ENCODE data around the gene DAZAP1.

The DAZAP1 gene

GRCh38 chr19:1445185-1445931 lies 38.0 kb downstream of the DAZAP1 start:
- peak; percentile 74 for DNase-seq (ENCODE audit: low spot score)

DNA sequence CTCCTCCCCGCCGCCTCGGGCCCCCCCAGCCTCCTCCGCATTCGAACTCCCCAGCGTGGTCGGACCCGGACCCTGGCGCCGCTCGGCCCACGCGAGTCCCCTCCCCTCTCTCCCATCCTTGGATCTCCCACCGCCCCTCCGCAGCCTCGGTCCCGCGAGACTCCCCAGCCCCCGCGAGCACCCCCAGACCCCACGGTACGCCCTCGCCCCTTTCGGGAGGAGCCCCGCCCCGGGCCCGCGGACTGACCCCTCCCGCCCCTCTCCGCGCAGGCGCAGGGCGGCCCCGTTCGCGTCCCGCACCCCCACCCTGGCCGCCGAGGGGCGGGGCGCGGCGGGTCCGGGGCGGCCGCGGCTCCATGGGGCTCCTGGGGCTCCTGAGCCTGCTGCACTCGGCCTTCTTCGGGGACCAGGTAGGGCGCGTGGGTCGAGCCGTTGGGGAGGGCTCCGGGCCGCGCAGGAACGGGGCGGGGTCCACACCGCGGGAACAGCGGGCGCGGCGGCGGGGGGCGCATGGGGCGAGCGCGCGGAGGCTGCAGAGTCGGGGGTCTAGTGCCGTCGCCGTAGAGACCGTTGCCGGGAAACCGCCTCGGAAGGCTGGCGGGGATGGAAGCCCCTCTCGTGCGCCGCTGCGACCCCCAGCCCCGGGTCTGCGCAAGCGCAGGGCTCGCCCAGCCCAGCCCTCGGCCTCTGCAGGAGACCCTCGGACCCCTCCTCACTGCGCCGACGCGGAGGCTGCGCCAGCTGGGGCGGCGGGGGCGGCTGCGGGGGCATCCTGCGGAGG lies 38.7 kb downstream of the DAZAP1 start:
- no peak for DNase-seq (ENCODE audit: low spot score)

GRCh38 chr19:1446713-1447481 lies 39.5 kb downstream of the DAZAP1 start:
- DNase-seq (ENCODE audit: low spot score), result no peak

- DNase-seq (ENCODE audit: low spot score), result no peak
These were observed 40.1 kb downstream of the DAZAP1 start for GRCh38 chr19:1447504-1447903.

DNA sequence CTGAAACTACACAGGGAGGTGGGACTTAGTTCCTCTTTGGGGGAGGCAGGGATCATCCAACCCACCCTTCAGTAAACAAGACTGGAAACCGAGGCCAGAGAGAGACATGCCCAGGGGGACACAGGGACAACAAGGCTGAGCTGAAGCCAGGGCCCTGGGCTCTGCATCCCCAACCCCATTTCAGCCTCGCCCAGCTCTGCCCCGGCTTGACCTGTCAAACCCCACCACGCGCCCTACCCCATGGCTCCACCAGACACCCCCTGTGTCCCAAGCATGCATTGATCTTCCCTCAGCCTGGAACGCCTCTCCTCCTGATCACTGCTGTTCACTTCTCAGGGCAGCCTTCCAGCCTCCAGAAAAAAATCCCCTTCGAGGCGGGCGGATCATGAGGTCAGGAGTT lies 40.6 kb downstream of the DAZAP1 start:
- DNase-seq (ENCODE audit: low spot score), result no peak

DNA sequence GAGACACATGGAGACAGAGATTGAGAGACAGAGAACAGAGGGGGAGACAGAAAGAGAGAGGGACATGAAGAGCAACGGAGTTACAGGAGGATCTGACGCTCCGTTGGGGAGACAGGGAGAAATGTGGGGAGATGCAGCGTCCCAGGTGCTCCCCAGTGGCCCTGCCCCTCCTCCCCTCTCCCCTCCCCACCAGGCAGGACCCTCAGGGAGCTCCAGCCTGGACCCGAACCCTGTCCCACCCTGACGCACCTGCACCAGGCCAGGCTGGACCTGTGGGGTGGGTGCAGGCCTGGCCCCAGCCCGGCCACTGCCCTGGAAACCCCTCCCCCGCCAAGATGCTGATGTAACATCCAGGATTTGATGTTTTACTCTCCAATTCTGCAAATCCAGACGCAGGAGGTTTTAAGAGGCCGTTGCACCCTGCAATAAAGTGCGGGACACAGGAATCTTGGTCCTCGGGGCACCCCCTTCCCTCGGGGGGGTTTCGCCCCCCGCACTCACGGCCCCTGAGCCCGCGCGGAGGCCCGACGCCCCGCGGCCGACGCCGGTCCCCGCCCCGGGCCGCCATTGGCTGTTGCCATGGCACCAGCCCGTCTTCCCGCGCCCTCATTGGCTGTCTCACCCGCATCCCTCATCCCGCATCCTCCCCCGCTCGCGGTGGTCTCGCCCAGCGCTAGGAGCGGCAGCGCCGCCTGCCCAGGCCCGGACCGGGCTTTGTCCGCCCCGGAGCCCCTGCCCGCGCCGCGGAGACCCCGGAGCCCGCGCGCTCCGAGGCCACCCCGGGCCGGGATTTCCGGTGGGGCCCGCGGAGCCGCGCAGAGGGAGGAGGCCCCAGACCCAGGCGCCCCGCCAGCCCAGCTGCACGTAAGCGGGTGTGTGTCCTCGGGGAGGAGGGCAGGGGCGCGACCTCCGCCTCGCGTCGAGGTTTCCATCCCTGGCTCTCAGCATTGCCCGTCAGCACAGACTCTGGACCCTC lies 42.4 kb downstream of the DAZAP1 start, which contains the start of gene APC2:
Gene APC2, plus strand, starts transcription at position 655 of the 976 bp plus-strand sequence. CDS start 2,881 bp downstream, outside the sequence.
- DNase-seq (ENCODE audit: low spot score), result no peak

DNA sequence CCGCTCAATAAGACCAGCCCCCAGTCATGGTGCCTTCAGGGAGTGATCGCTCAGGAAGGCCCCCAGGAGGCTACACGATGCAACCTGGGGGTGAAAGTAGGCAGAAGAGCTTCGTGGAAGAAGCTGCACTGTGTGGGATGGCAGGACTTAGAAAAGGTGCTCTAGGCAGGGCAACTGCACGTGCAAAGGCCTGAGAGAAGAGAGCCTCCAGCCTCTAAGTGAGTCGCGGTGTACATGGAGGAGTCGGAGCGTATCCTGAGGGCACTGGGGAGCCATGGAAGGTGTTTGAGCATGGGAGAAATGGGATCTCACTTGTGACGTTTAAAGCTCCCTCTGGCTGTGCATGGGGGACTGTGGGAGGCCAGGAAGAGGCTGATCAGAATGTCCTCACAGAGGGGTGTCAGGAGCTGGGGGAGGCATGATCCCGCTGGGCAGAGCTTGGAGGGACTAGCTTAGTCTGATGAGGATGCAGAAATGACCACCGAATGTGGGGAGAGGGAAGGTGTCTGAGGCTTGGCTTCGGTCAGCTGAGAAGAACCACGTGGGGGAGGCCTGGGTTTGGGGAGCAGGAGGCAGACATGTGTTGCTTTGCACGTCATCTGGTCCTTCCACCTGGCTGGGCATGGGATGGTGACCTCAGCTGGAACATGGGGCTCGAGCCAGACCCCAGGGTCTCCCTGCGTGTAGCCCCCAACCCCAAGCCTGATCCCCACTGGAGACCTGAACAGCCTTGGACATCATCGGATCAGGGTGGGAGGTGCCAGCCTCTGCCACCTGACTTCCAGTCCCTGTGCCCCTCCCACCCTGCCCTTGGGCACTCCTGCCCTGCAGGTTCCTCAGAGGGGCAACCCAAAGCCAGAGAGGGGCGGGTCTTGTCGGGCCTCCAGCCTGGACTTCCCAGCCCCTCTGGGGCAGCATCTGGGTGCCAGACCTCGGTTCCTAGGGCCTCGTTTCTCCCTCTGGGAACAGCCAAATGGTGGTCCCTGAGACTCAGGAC lies 43.6 kb downstream of the DAZAP1 start:
- no peak for DNase-seq (ENCODE audit: low spot score)

DNA sequence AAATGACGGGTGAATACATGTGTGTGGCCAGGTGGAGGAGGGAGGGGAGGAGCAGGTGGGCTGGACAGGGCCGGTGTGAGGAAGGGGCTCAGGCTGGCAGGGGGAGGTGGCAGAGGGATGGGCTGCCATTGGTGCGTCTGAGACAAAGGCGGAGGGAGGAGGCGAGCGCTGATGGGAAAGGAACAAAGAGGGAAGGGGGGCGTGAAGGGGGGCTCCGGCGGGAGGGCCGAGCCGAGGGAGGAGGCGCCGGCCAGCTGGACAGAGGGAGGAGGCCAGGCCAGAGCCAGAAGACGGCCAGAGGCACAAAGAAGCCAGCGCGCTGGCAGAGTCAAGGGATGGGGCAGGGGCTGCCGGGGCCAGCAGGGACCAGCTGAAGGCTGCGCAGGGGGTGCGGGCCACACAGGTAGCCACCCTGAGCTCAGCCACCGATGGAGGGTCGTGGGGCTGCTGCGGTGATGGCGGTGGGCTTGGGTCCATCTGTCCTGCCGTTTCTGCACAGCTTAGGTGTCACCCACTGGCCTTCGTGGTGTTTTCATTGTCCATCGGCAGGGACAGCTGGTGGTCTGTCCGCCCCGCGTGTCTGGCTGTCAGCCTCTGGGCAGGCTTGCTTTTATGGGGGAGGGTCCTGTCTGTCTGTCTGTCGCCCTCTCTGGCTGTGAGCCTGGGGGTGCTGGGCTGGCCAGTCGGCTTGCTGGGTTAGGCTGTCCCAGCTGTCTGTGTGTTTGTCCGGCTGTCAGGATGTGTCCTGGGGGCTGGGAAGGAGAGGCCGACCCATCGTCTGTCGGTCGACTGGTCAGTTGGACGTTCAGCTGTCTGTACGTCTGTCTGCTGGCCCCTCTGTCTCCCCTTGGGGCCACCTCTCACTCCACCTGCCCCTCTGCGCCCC lies 44.8 kb downstream of the DAZAP1 start:
- no peak for DNase-seq (ENCODE audit: low spot score)

DNA sequence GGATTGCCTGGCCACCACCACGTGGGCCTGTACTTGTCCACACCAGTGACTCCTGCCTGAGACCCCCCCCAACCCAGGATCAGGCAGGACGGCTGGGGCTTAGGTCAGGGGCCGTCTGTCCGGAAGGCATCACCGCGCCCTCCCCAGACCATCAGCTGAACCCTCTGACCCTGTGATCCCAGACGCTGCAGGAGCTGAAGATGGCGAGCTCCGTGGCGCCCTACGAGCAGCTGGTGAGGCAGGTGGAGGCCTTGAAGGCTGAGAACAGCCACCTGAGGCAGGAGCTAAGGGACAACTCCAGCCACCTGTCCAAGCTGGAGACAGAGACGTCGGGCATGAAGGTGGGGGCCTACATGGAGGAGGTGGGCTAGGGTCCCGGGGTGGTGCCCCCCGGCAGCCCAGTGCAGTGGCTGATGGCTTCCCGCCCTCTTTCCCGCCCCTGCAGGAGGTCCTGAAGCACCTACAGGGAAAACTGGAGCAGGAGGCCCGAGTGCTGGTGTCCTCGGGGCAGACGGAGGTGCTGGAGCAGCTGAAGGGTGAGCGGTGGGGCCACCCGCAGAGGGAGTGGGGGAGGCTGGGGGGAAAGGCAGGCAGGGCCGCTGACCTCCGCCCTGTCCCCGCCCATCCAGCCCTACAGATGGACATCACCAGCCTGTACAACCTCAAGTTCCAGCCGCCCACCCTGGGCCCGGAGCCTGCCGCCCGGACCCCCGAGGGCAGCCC lies 45.6 kb downstream of the DAZAP1 start:
- no peak for DNase-seq (ENCODE audit: low spot score)

GRCh38 chr19:1453525-1454364 lies 46.4 kb downstream of the DAZAP1 start:
- no peak for DNase-seq (ENCODE audit: low spot score)

- peak; percentile 20 for DNase-seq (ENCODE audit: low spot score)
These were observed 47.6 kb downstream of the DAZAP1 start for GRCh38 chr19:1455002-1455335.

DNA sequence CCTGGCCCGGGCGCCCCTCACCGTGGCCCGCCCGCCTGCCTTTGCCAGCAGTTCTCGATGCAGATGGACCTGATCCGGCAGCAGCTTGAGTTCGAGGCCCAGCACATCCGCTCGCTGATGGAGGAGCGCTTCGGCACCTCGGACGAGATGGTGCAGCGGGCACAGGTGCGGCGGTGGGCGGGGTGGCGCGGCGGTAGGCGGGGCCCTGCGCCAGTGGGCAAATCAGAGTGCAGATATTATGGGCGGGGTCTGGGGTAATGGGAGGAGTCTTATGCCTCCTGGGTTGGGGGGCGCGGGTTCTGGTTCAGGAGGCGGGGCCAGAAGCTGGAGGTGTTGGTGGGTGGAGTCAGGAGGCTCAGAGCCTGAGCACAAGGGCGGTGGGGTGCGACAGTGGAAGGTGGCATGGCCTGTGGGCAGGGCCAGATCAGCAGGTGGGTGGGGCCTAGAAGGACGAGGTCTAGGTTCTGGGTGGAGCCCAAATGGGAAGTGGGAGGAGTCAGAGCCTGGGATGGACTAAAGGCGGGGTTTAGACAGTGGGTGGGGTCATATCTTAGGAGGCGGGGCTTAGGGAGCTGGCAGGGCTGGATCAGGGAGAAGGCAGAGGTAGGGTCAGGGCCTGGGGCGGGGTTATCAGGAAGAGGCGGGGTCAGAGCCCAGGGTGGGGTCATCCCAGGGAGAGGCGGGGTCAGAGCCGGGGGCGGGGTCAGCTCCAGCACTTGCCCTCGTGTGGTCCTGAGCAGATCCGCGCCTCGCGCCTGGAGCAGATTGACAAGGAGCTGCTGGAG lies 48.1 kb downstream of the DAZAP1 start:
- DNase-seq (ENCODE audit: low spot score), result peak; percentile 91

DNA sequence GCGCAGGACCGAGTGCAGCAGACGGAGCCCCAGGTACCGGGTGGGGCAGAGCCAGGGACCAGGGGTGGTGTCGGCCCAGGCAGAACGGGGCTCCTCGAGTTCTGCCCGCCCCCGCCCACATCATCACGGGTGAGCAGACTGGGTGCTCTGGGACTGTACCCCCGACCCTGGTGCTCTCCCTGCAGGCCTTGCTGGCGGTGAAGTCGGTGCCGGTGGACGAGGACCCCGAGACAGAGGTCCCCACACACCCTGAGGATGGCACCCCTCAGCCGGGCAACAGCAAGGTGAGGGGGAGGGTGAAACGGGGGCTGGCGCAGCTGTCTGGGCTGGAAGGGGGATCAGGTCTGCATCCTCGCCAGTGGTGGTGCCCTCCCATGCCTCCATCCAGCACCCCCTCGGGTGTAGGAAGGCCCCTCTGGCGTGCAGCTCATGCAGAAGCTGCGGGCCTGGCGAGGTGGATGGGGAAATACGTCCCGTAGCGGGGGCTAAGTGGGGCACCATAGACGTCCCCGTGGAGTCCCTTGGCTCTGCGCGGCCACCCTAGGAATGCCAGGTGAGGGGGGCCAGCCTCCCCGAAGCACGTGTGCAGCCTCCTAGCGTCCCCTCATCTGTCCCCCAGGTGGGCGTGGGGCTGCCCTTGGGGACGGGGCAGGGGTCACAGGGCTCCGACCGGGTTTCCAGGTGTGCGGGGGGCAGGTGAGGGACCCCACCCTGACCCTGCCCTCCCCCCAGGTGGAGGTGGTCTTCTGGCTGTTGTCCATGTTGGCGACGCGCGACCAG lies 48.9 kb downstream of the DAZAP1 start:
- no peak for DNase-seq (ENCODE audit: low spot score)

DNA sequence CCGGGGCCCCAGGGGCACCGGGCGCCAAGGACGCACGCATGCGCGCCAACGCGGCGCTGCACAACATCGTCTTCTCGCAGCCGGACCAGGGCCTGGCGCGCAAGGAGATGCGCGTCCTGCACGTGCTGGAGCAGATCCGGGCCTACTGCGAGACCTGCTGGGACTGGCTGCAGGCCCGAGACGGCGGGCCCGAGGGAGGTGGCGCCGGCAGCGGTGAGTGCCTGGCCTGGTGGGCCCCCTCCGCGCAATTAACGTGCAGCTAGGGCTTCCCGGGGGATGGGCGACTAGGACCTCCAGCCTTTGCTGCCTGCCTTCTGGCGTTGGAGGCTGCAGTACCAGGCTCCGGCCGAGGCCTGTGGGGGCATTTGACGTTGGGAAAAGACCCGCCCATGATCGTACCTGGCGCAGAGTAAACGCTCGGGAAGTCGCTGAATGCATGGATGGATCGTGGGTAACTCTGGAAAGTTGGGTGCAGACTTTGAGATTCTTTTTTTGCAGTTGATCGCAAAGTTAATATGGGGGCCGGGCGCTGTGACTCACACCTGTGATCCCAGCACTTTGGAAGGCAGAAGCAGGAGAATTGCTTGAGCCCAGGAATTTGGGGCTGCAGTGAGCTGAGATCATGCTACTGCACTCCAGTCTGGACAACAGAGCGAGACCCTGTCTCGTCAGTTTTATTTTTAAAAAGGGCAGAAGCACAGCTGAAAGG lies 49.8 kb downstream of the DAZAP1 start:
- DNase-seq (ENCODE audit: low spot score), result no peak

DNA sequence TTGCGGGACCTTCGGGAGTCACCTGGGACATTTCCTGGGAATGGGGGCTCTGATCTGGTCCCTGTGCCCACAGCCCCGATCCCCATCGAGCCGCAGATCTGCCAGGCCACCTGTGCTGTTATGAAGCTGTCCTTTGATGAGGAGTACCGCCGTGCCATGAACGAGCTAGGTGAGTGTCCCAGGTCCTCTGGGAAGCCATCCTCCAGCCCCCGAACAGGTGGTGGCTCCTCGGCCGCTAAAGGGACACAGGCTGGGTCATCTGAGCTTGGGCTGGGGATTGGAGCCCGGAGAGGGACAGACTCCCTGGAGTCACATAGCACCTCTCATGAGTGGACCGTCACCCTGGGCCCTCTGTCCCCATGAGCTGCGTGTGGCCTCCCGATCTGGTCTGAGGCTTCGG lies 50.5 kb downstream of the DAZAP1 start:
- no peak for DNase-seq (ENCODE audit: low spot score)

Measured in LoVo (cell line).